Measurements from ENCODE around the gene G6PC2.

DNA sequence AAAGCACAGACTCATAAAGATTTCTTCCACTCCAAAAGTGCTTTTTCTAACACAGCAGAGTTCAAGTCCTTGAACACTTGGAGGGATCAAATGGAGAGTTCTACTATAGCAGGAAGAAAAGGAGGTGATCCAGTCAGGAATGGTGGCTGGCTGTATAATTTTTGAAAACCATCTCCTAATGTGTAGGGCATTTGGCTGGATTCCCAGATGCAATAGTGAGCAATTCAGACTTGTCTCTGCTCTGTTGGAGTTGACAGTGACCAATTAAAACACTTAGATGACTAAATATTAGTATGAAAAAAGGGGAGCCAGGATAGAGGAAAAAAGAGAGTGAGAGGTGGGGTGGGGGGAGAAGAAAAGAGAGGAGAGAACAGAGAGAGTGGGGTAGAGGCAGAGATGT, 5.3 kb upstream of the G6PC2 start:
- TF ChIP-seq, protein P1, sequence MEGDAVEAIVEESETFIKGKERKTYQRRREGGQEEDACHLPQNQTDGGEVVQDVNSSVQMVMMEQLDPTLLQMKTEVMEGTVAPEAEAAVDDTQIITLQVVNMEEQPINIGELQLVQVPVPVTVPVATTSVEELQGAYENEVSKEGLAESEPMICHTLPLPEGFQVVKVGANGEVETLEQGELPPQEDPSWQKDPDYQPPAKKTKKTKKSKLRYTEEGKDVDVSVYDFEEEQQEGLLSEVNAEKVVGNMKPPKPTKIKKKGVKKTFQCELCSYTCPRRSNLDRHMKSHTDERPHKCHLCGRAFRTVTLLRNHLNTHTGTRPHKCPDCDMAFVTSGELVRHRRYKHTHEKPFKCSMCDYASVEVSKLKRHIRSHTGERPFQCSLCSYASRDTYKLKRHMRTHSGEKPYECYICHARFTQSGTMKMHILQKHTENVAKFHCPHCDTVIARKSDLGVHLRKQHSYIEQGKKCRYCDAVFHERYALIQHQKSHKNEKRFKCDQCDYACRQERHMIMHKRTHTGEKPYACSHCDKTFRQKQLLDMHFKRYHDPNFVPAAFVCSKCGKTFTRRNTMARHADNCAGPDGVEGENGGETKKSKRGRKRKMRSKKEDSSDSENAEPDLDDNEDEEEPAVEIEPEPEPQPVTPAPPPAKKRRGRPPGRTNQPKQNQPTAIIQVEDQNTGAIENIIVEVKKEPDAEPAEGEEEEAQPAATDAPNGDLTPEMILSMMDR (conservative IDR thresholded peaks at IDR 0.05; ENCODE audit: low read length): no peak
- TF ChIP-seq EZH2phosphoT487 (IDR thresholded peaks at IDR 0.05; ENCODE audit: borderline replicate concordance): no peak
